Ishikawa (cell line): ENCODE results near the gene GPANK1.

Experiments
- CREB1 ChIP-seq: IDR thresholded peaks from 2 replicates; pipeline ENCODE4 v1.6.1; 2012; ENCODE audit warnings: low read depth
- EP300 ChIP-seq: IDR thresholded peaks from 2 replicates; pipeline ENCODE4 v1.6.1; 2012; ENCODE audit warnings: borderline replicate concordance
- FOXM1 ChIP-seq: IDR thresholded peaks from 2 replicates; pipeline ENCODE4 v1.6.1; 2012; ENCODE audit warnings: low read depth, borderline replicate concordance
- NFIC ChIP-seq: IDR thresholded peaks from 2 replicates; pipeline ENCODE4 v1.6.1; 2012
- RAD21 ChIP-seq: IDR thresholded peaks from 2 replicates; pipeline ENCODE4 v1.6.1; 2012; ENCODE audit warnings: low read depth
- TAF1 ChIP-seq: IDR thresholded peaks from 2 replicates; pipeline ENCODE4 v1.6.1; 2012; ENCODE audit warnings: low read depth, mild to moderate bottlenecking
- TEAD4 ChIP-seq: IDR thresholded peaks from 2 replicates; pipeline ENCODE4 v1.6.1; 2012
- YY1 ChIP-seq: IDR thresholded peaks from 2 replicates; pipeline ENCODE4 v1.6.1; 2012; ENCODE audit warnings: low read depth
- TF ChIP-seq, protein P1 (sequence below): IDR thresholded peaks from 2 replicates; pipeline ENCODE4 v1.6.1; 2012; ENCODE audit warnings: low read depth, mild to moderate bottlenecking

- TF ChIP-seq TAF1: no peak
- no peak for TF ChIP-seq EP300
- no peak for TF ChIP-seq CREB1
- TF ChIP-seq NFIC: no peak
- TF ChIP-seq YY1: no peak
- TF ChIP-seq, protein P1, sequence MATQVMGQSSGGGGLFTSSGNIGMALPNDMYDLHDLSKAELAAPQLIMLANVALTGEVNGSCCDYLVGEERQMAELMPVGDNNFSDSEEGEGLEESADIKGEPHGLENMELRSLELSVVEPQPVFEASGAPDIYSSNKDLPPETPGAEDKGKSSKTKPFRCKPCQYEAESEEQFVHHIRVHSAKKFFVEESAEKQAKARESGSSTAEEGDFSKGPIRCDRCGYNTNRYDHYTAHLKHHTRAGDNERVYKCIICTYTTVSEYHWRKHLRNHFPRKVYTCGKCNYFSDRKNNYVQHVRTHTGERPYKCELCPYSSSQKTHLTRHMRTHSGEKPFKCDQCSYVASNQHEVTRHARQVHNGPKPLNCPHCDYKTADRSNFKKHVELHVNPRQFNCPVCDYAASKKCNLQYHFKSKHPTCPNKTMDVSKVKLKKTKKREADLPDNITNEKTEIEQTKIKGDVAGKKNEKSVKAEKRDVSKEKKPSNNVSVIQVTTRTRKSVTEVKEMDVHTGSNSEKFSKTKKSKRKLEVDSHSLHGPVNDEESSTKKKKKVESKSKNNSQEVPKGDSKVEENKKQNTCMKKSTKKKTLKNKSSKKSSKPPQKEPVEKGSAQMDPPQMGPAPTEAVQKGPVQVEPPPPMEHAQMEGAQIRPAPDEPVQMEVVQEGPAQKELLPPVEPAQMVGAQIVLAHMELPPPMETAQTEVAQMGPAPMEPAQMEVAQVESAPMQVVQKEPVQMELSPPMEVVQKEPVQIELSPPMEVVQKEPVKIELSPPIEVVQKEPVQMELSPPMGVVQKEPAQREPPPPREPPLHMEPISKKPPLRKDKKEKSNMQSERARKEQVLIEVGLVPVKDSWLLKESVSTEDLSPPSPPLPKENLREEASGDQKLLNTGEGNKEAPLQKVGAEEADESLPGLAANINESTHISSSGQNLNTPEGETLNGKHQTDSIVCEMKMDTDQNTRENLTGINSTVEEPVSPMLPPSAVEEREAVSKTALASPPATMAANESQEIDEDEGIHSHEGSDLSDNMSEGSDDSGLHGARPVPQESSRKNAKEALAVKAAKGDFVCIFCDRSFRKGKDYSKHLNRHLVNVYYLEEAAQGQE: no peak
- TF ChIP-seq FOXM1: no peak
- TF ChIP-seq TEAD4: no peak
- no peak for TF ChIP-seq RAD21
Observed at GRCh38 chr6:31710523-31711219, 45.9 kb upstream of the GPANK1 start.
